Posterior cingulate gyrus (tissue), 11 donors: ENCODE results near the gene MSGN1.
"Not testable (repeated sequence)": the region's sequence is repeated elsewhere in the genome, so short reads cannot be mapped to it uniquely, and the experiment has no call there.

Experiments used
- DNase-seq, 10 donors: peaks; one replicate each; pipeline versions ENCODE4 v3.0.0 to v3.0.0-alpha.2; 2020 to 2021; ENCODE audit warnings: mixed read lengths in 3 of 10
- intact Hi-C: fragments of 100-400 bp; cut with DNase I; formaldehyde crosslinking; loops from one replicate; pipeline ENCODE4 v1.15.1; 2023

MSGN1 gene

DNA sequence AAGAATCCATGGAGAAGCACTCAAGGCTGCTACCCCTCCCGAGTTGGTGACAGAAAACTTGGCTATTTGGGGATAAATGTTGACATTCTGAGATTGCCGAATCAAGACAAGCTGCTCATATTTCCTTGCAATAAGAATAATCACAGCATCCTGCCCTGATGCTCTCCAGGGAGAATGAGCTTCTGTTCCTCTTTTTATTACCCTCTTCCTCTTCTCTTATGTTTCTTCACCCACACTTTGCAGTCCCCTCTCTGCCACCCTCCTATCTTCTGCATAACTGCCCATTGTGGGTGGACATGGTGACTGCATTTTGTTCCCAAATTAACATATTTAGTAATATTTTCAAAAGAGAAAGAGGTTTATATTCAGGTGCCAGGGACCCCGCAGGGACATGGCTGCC is 11.9 kb upstream of the MSGN1 start:
- intact Hi-C loops: no loop called here
- DNase-seq: no peak

DNA sequence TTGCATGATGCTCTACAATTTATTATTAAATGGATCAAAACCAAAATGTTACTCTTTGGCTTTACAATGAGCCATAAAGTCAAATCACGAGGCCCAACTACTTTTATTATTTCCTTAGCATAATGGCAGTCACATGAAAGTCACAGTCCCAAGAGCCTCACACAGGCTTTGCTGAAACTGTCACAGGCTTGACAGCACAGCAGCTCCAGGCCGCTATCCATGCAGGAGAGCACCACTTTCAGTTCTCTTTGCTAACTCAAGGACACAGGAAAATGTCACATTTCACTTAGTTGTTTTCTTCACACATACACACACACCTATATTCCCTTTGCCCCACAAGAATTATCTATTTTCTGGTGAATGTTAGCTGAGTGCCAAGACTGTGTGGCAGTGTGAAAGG is 11.1 kb upstream of the MSGN1 start:
- no peak for DNase-seq
- intact Hi-C loops: no loop called here

DNA sequence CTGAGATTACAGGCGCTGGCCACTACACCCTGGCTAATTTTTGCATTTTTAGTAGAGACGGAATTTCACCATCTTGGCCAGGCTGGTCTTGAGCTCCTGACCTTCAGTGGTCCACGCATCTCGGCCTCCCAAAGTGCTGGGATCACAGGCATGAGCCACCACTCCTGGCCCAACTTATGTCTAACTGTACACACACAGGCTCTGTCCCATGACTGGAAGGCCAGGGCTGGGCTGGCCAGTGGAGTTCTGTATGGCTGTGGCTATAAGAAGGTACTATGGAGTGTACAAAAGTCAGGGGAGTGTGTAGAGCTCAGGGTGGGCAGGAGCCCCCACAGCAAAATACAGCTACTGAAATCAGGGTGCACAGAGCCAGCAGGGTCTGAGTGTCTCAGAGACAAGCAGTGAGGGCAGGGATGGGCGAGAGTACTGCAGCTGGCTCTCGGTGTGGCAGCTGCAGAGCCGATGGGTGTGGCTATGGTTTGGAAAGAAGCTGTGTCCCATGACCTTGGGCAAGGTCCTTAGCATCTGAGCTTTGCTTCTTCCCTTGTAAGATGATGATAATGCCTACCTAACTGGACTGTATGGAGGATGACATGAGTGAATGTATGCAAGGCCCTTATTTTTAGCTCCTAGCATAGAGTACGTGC is 10.4 kb upstream of the MSGN1 start:
- no peak for DNase-seq
- intact Hi-C loops: no loop called here

DNA sequence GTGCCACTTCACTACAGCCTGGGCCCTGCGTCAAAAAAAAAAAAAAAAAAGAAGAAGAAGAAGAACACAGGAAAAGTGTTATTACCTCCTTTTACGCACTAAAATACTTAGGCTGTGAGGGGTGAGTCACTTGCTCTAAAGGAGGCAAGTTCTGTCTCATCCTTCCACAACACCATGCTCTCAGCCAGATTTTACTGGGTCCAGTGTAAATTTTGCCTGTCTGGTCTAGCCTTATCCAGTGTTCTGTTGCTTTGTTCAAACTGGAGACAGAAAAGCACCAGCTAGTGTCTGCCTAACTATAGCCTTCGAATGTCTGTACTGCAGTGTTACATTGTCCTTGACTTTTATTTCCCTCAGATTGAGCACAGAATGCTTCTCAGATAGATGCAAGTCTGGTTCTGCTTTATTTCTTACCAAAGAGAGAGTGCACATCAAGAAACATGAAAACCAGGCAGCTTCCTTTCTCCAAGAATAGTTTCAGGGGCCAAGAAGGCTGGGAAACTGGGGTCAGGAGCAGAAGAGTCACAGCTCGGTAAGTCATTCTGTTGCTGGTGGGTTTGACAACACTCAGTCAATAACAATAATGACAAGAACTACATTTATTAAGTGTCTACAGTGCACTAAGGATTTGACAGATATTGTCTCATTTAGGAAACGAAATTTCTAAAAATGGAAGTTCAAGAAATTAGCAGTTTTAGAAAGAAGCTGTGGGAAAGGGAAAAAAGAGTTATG is 3.1 kb upstream of the MSGN1 start:
- DNase-seq: no peak
- intact Hi-C loops: no loop called here

DNA sequence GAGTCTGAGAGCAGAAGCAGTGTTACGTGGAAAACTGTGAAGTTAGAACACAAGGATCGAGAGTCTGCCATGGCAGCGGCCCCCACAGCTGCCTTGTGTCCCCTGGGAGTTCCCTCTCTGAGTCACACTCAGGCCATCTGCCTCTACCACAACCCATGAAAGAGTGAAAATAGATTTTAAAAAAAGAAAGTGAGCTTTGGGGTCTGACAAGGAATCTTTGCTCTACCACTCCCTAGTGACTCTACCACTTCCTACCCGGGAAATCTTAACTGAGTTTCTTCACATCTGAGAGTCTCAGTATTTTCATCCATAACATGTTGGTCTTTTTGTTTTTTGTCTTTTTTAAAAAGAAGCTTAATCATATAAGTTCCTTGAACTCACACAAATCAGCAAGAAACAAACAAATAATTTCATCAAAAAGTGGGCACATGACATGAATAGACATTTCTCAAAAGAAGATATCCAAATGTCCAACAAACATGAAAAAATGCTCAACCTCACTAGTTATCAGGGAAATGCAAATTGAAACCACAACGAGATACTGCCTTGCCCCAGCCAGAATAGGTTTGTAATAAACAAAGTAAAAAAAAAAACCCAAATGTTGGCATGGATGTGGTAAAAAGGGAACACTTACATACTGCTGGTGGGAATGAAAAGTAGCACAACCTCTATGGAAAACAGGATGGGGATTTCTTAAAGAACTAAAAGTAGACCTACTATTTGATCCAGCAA is 2.4 kb upstream of the MSGN1 start:
- DNase-seq: peak in 5 of 10 donors; percentile 25 to 86 (median 33)
- intact Hi-C loops: no loop called here

DNA sequence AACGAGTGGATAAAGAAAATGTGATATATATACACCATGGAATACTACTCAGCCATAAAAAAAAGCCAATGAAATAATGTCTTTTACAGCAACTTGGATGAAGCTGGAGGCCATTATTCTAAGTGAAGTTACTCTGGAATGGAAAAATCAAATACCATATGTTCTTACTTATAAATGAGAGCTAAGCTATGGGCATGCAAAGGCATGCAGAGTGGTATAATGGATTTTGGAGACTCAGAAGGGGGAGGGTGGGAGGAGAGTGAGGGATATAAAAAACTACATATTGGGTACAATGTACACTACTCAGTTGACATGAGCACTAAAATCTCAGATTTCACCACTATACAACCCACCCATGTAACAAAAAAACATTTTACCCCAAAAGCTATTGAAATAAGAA is 1.7 kb upstream of the MSGN1 start:
- DNase-seq: no peak
- intact Hi-C loops: no loop called here

DNA sequence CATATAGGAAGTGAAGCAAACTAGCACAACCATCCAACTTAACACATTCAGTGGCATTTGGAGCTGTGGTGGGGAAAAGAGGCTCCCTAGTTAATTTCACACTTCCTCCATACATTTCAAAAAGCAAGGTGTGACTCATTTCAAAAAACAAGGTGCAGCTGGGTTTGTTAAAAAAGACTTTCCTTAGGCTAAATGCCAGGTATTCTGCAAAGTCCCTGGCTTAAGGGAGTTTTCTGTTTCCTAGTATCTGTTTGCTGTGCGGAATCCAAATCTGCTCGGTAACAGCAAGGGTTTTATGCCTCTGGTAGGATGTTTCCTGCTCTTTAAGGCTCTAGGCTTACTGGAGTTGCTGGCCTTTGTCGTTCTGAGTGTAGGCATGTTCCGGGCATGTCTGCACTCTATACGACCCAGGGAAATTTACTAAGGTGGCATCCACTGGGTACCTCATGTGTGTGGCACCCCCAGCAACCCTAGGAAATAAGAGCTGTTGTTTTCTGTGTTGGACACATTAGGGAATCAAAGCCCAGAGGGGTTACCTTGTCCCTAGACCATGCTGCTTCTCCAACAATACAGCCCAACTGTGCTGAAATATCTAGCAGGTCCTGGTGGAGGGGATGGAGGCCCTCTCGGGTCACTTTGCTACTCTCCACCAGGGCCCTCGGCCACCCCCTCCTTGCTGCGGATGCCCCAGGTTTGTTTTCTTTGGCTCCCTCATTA is 634 bp upstream of the MSGN1 start:
- no peak for DNase-seq
- intact Hi-C loops: no loop called here

DNA sequence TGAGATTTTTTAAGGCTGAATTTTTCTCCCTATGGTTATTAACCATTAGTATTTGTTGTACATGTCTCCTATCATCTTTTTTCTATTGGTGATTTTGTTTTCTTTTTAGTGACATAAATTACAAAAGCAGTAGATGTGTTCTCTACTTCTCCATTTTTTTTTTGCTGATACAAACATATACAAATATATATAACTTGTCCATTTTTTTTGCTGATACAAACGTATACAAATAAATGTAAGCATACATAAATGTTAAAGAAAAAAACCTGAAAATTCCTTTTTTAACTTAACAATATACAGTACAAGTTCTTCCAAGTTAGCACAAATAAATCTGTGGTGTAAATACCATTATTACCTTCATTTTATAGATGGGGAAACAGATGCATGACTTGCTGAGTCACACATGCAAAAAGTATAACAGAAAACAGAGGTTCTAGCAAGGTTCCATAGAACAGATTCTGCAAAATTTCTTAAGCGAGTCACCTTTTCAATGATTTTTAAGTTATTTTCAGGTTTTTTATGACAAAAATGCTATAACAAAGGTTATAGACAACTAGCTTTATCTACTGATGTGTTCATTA is 2.1 kb downstream of the MSGN1 start:
- intact Hi-C loops: no loop called here
- no peak for DNase-seq

DNA sequence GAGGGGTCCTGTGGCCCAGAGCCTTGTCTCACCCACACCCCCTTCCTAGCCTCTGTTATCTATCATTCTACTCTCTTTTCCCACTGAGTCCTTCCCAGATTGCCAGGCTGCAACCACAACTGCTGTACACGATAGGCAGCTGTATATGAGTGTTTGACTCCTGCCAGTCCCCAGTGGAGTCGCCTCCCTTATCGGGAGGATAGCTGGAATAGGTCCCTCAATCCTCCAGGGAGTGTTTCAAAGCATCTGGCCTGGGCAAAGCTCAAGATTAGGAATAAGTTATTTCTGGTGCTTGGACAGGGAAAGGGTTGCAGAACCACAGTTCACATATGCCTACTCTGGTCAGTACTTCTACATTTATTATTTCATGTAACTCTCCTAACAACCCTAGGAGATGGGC is 4.8 kb downstream of the MSGN1 start:
- intact Hi-C loops: no loop called here
- DNase-seq: no peak

DNA sequence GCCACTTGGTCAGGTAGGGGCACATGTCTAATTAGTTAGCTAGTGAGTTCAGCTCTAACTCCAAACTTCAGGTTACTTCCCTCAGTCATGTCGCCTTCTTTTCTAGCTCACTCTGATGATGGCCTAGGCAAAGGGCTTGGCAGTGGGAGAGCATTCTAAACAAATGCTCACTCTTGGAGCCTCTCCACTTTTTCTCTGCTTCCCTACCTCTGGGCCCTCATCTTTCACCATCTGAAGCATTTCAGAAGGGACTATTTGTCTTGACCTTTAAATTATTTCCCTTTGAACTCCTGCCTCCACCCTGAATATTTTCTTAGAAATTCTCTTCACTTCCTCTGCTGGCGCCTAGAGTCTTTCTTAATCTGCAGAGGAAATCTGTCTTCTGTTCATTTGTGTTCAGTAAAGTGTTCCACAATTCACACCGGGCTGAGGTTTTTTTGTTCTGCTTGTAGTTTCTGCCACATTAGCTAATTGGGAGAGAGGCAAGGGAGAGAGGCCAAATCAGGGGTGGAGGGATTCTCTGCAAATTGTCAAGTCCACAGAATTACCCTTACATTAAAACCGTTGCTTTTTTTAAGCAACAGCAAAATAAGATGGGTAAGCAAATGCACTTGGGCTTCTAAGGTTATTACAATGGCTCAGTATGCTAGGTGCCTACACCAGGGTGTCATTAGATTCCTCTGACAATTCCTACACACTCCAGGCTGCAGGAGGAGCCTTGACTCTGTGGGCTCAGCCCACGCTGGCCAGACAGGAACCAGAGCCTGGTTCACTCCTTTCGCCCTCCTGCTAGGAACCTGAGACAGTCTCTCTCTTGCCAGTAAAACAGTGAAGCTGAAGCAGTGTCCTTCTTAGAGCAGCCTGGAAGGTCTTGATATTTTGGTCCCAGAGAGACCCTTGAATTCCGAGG is 5.5 kb downstream of the MSGN1 start:
- intact Hi-C loops: no loop called here
- no peak for DNase-seq

DNA sequence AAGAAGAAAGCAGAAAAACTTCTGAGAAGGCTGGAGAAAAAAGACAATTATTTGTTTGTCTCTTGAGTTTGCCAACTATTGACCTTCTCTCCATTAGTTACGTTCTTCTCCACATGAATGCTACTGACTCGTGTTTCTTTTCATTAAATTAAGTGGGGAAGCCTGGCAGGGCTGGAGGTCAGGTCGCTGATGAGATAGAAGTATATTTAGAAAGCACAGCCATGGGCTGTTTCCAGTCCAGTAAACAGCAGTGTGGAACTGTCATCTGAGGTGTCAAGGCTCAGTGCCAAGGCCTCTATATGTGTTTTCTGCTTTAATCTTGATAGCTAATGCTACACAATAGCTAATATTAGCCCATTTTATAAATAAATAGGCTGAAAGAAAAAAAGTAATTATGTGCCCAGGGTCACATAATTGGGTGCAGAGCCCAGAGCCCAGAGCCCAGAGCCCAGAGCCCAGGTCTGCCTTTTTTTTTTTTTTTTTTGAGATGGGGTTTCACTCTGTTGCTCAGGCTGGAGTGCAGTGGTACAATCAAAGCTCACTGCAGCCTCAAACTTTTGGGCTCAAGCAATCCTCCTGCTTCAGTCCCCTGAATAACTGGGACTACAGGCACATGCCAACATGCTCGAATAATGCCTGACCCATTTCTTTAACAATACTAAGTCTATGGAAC is 6.3 kb downstream of the MSGN1 start:
- no peak for DNase-seq
- intact Hi-C loops: no loop called here

DNA sequence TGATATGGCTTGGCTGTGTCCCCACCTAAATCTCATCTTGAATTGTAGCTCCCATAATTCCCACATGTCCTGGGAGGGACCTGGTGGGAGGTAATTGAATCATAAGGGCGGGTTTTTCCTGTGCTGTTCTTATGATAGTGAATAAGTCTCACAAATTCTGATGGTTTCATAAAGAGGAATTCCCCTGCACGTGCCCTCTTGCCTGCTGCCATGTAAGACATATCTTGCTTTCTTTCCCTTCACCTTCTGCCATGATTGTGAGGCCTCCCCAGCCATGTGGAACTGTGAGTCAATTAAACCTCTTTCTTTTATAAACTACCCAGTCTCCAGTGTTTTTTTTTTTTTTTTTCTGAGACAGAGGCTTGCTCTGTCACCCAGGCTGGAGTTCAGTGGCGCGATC is 7.4 kb downstream of the MSGN1 start:
- DNase-seq, intact Hi-C loops: not testable (repeated sequence)

DNA sequence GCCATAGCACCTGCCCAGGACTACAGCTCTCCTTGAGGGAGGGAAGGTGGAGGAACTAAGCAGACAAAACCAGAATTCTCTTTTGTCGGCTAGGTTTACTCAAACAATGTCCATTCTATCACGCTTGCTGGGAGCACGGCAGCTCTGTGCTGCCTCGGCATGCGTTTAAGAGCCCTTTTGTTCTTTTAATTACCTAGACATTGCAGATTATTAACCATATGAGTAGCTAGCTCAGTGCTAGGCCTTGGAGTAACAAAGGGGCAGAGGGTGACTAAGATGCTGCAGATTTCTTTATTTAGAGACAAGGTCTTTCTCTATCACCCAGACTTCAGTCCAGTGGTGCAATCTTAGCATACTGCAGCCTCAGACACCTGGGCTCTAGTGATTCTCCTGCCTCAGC is 11.1 kb downstream of the MSGN1 start:
- no peak for DNase-seq
- intact Hi-C loops: no loop called here

DNA sequence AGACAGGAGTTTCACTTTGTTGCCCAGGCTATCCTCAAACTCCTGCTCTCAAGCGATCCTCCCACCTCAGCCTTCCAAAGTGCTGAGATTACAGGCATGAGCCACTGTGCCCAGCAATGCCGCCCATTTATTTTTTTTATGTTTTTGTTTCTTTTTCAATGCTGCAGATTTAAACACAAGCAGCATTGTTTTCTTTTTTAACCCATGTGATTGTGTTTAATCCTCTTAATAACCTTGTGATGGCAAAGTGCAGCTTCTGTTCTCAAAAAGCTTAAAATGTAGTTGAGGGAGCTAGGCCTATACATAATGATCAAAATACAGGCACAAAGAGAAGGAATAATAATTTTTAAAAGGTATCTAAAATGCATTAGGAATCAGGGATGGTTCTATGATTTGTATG is 11.5 kb downstream of the MSGN1 start:
- intact Hi-C loops: no loop called here
- no peak for DNase-seq

DNA sequence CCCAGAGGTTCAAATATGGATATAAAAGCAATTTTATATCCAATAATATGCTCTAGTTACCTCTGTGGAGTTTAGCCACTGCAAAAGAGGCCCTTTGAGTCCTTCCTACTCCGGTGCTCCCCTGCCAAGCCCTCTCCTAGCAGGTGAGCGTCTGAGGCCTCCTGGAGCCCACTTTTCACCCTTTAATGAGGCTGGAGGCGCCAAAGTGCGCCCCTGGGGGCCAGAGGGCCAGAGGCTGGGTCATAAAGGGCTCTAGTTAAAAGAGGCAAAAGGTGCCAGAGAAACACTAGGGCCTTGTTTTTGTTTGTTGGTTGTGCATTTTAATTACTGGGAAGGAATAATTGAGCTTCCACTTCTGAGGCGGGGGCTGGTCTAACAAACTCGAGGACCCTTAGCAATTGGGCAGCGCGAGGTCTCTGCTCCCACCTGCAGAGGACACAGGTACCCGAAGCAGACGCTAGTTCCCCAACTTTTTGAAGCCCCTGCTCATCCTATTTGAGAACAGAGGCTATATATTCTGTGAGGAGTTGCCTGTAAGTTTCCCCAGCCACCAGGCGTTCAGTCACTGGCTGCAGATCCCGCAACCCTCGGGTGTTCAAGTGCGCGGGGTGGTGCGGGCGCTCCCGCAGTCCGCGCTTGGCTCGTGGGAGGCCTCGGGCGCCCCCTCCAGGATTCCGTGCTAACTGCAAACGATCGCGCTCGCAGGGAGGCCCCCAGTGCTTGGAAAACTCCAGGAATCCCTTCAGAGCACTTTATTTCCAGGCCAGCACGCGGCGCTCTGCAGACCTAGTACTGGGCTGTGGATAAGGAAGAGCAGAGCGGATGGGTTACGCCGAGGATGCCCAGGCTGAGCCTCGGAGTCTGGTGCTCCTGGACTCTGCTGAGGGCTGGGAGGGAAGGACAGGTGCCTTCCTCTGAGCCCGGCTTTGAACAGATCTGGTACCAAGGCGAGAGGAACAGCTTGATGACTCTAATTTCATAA is 14.1 kb downstream of the MSGN1 start:
- DNase-seq: peak; percentile 63 to 97 (median 82)
- intact Hi-C loops: loop anchor here (5.0 kb wide), 1 partner anchor 113 kb away; no protein-coding TSS in a partner anchor

DNA sequence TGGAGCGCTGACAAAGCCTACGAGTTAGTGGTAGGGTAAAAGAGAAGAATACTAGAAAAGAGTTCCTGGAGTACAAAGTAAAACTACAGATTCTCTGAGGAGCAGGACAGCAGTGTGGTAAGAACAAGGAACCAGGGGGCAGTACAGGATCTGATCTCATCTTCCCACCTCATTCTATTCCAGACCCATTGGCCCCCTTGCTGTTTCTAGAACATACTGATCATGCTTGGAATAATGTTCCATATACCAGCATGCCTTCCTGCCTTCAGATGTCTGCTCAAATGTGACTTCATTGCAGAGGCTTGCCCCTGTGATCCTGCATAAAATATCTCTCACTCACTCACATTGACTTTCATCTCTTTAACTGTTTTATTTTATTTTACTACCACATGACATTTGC is 19.3 kb downstream of the MSGN1 start:
- intact Hi-C loops: no loop called here
- no peak for DNase-seq

DNA sequence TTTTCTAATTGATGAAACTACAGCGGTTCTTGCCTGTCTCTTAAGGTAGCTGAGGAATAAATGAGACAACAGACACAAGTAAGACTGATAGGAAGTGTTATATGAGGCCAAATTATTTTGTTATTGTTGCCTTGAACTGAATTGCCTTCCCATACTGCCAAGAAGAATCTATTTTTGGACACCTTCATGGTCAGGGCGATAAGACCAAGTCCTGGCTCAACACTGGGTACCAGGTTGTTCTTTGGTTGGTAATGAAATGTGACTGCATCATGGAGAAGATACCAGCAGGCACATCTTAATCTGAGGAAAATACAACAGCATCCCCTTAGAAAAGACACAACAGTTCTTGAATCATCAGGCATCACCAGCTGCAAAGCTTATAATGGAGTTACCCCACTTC is 23.7 kb downstream of the MSGN1 start:
- intact Hi-C loops: no loop called here

DNA sequence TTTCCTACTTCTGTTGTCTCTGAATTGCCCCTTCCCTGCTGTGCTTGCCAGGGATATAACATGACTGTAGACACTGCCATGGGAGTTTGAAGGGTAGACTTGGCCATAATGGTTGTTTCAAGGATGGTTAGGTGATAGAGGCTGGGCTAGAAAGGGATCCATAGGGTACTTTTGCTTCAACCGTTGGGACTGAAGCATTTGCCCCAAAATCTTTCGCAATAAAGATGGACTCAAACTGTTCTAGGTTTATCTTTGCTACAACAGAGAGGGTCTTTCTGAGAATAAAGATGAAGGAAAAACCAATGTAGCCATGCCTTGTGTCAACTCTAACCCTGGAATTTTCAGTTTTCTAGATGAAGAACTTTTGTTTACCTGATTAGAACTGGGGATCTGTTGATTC is 27.2 kb downstream of the MSGN1 start:
- DNase-seq: no peak
- intact Hi-C loops: no loop called here

More for the DNA sequence above, 23.7 kb downstream of the MSGN1 start:
- no peak for DNase-seq
